Motor neuron (in vitro differentiated cells): ENCODE data around the gene BTD. TPM values are rescaled to one million over a fixed set of nuclear protein-coding genes. Genes with fewer than 3 reads are reported as not detected.
"Not testable (repeated sequence)": the region's sequence is repeated elsewhere in the genome, so short reads cannot be mapped to it uniquely, and the experiment has no call there.

Experiments used
- ATAC-seq, 8 experiments: fragments of 200-7000 bp; cut with Tn5 transposase; replicated peaks in 6 of 8; 2 replicates each; pipeline ENCODE4 v1.8.0; 2021; ENCODE audit warnings: mild to moderate bottlenecking in 8 of 8, moderate library complexity in 8 of 8
- H3K27ac ChIP-seq, 2 donors: fragments of 250-450 bp; sonication (Bioruptor Pico); 2 replicates each; pipeline ENCODE4 v1.9.0; 2021; ENCODE audit warnings: antibody characterized with exemption in 2 of 2, mild to moderate bottlenecking in 2 of 2, moderate library complexity in 1 of 2
- H3K4me1 ChIP-seq, 2 donors: fragments of 250-450 bp; sonication (Bioruptor Pico); replicated peaks in 1 of 2; 2 replicates each; pipeline ENCODE4 v1.6.1; 2021; ENCODE audit warnings: antibody characterized with exemption in 2 of 2, mild to moderate bottlenecking in 2 of 2, moderate library complexity in 1 of 2
- H3K4me3 ChIP-seq, 5 donors: fragments of 250-450 bp; sonication (Bioruptor Pico); 2 replicates each; pipeline ENCODE4 v1.9.0; 2021; ENCODE audit warnings: antibody characterized with exemption in 5 of 5, mild to moderate bottlenecking in 5 of 5, moderate library complexity in 4 of 5
- WGBS, 10 experiments: fragments of 450-650 bp; shearing (Covaris generic); methylation state at CpG; one replicate each; pipeline ENCODE4 v1.0.0; 2022; 5-methylcytosine and 5-hydroxymethylcytosine counted together
- in situ Hi-C, 9 experiments: fragments of 400-800 bp; cut with MboI; loops; one replicate each; pipeline ENCODE4 v1.15.0; 2021; ENCODE audit warnings: low sequenced_read_pairs in 9 of 9, low pct_unique_long_range_greater_than_20kb in 2 of 9; ENCODE audit not compliant: unreplicated experiment in 9 of 9
- total RNA-seq, 8 experiments: library from RNA; unstranded; fragments of 300-600 nt; gene quantifications; 2 replicates each; pipeline versions ENCODE4 v1.2.3 to v1.2.4, GENCODE V29; 2022

Gene BTD
- total RNA-seq, 8 experiments from 2014 or later = 4.3 to 17.7 (median 8.0) TPM

GRCh38 chr3:15579051-15579450 lies 22.5 kb upstream of the BTD start:
- ATAC-seq = no peak
- WGBS, 10 experiments = 0 to 94% (median 74%) methylated on average over 2 of the region's 2 CpGs
- H3K4me1 ChIP-seq = no peaks in the 10 kb centered on the region
- in situ Hi-C loops = loop anchor here in 1 of 9 experiments (25.0 kb wide), 1 partner anchor 367 kb away; the partner anchor contains the start of gene CAPN7
- H3K4me3 ChIP-seq = no peak overlapping the region
- H3K27ac ChIP-seq = no peak overlapping the region

GRCh38 chr3:15581471-15582394 lies 19.8 kb upstream of the BTD start:
- no peak for ATAC-seq
- H3K4me3 ChIP-seq = no peak overlapping the region
- H3K4me1 ChIP-seq = no peaks in the 10 kb centered on the region
- in situ Hi-C loops = loop anchor here in 1 of 9 experiments (25.0 kb wide), 1 partner anchor 369 kb away; the partner anchor contains the start of gene CAPN7
- WGBS, 10 experiments = 83 to 100% (median 96%) methylated on average over 1 to 3 of the region's 3 CpGs; no CpG with 5 or more reads in 1 of the 10 experiments
- H3K27ac ChIP-seq = no peak overlapping the region

- Histone ChIP-seq H3K27ac (no peak overlapping the region), H3K4me1 (no peaks in the 10 kb centered on the region), H3K4me3 (no peak overlapping the region)
- 72 to 96% (median 87%) methylated on average over 3 to 6 of the region's 6 CpGs for WGBS, 10 experiments
- in situ Hi-C loops = loop anchor here in 1 of 9 experiments (25.0 kb wide), 1 partner anchor 373 kb away; the partner anchor contains the start of gene CAPN7
- no peak for ATAC-seq
Measured at GRCh38 chr3:15585111-15585845, 16.3 kb upstream of the BTD start.

GRCh38 chr3:15591242-15591641 lies 10.3 kb upstream of the BTD start:
- WGBS, 10 experiments = 75 to 100% (median 95%) methylated on average over 2 to 3 of the region's 3 CpGs

GRCh38 chr3:15591928-15592327 lies 9.6 kb upstream of the BTD start:
- 87 to 100% (median 94%) methylated on average over 1 to 21 of the region's 21 CpGs; no CpG with 5 or more reads in 3 of the 10 experiments for WGBS, 10 experiments
- H3K4me1 ChIP-seq = no peaks in the 10 kb centered on the region
- no peak for ATAC-seq
- no peak overlapping the region for H3K4me3 ChIP-seq
- H3K27ac ChIP-seq = no peak overlapping the region
- in situ Hi-C loops = loop anchor here in 1 of 9 experiments (25.0 kb wide), 1 partner anchor 380 kb away; the partner anchor contains the start of gene CAPN7

More at GRCh38 chr3:15591242-15591641, 10.3 kb upstream of the BTD start:
- in situ Hi-C loops = loop anchor here in 1 of 9 experiments (25.0 kb wide), 1 partner anchor 379 kb away; the partner anchor contains the start of gene CAPN7
- Histone ChIP-seq H3K27ac (no peak overlapping the region), H3K4me1 (no peaks in the 10 kb centered on the region), H3K4me3 (no peak overlapping the region)
- ATAC-seq = no peak

GRCh38 chr3:15592968-15593367 lies 8.6 kb upstream of the BTD start:
- H3K4me3 ChIP-seq = no peak overlapping the region
- no peak overlapping the region for H3K27ac ChIP-seq
- ATAC-seq = no peak
- in situ Hi-C loops = loop anchor here in 1 of 9 experiments (25.0 kb wide), 1 partner anchor 381 kb away; the partner anchor contains the start of gene CAPN7
- 82 to 100% (median 100%) methylated on average over 1 to 2 of the region's 8 CpGs; no CpG with 5 or more reads in 5 of the 10 experiments for WGBS, 10 experiments
- no peaks in the 10 kb centered on the region for H3K4me1 ChIP-seq

GRCh38 chr3:15595955-15596354 lies 5.6 kb upstream of the BTD start:
- Histone ChIP-seq H3K4me3 (no peak overlapping the region), H3K27ac (no peak overlapping the region), H3K4me1 (peaks cover 0 to 7% of the 10 kb centered on the region in 2 donors)
- no peak for ATAC-seq
- in situ Hi-C loops = loop anchor here in 1 of 9 experiments (25.0 kb wide), 1 partner anchor 384 kb away; the partner anchor contains the start of gene CAPN7
- WGBS, 10 experiments = 69 to 100% (median 90%) methylated on average over 1 to 2 of the region's 2 CpGs; no CpG with 5 or more reads in 1 of the 10 experiments

GRCh38 chr3:15601046-15601398 lies 523 bp upstream of the BTD start:
- ATAC-seq = peak in 4 of 8 experiments; percentile 15 to 31 (median 20)
- in situ Hi-C loops = no loop called here
- Histone ChIP-seq H3K4me1 (peaks cover 3 to 10% of the 10 kb centered on the region in 2 donors), H3K4me3 (peak overlapping the region; percentile 54 to 90 (median 69)), H3K27ac (peak overlapping the region; percentile 61 to 83)
- 5 to 9% (median 6%) methylated on average over 3 to 4 of the region's 19 CpGs; no CpG with 5 or more reads in 7 of the 10 experiments for WGBS, 10 experiments

- ATAC-seq = peak; percentile 2 to 18 (median 8)
- H3K4me3 ChIP-seq = peak overlapping the region; percentile 44 to 90 (median 69)
- in situ Hi-C loops = no loop called here
- peaks cover 3 to 10% of the 10 kb centered on the region in 2 donors for H3K4me1 ChIP-seq
- peak overlapping the region; percentile 81 to 87 for H3K27ac ChIP-seq
- WGBS, 10 experiments = 0 to 40% (median 7%) methylated on average over 1 to 9 of the region's 9 CpGs; no CpG with 5 or more reads in 1 of the 10 experiments
Measured at GRCh38 chr3:15602146-15602536, 596 bp downstream of the BTD start.

GRCh38 chr3:15602816-15603215 lies 1.3 kb downstream of the BTD start:
- in situ Hi-C loops, ATAC-seq: not testable (repeated sequence)
- Histone ChIP-seq H3K4me1 (peaks cover 3 to 10% of the 10 kb centered on the region in 2 donors), H3K4me3 (peak overlapping the region in 4 of 5 donors; percentile 44 to 90 (median 74)), H3K27ac (peak overlapping the region in 1 of 2 donors; percentile 87)
- 80 to 100% (median 97%) methylated on average over 1 to 3 of the region's 3 CpGs; no CpG with 5 or more reads in 3 of the 10 experiments for WGBS, 10 experiments

- in situ Hi-C loops, ATAC-seq, H3K4me3 ChIP-seq, H3K27ac ChIP-seq: not testable (repeated sequence)
- peaks cover 3 to 10% of the 10 kb centered on the region in 2 donors for H3K4me1 ChIP-seq
- 25 to 100% (median 80%) methylated on average over 1 of the region's 1 CpG; no CpG with 5 or more reads in 1 of the 10 experiments for WGBS, 10 experiments
Measured at GRCh38 chr3:15604584-15604983, 3.0 kb downstream of the BTD start.

- Histone ChIP-seq H3K27ac (no peak overlapping the region), H3K4me3 (no peak overlapping the region), H3K4me1 (peaks cover 3% of the 10 kb centered on the region in 2 donors)
- ATAC-seq = no peak
- in situ Hi-C loops = no loop called here
- 43 to 100% (median 86%) methylated on average over 1 to 2 of the region's 2 CpGs for WGBS, 10 experiments
Measured at GRCh38 chr3:15606434-15606891, 4.9 kb downstream of the BTD start.
